Measurements from ENCODE around the gene PDZD7. TPM values are rescaled to one million over a fixed set of nuclear protein-coding genes. Genes with fewer than 3 reads are reported as not detected.

PDZD7 gene
- total and polyA plus RNA-seq, 10 donors, result 0.17 to 2.3 (median 1.1) TPM

GRCh38 chr10:101073631-101074030 is 42.7 kb upstream of the PDZD7 start:
- Histone ChIP-seq H3K27ac (peak overlapping the region in 3 of 8 donors; percentile 62 to 75 (median 75)), H3K9me3 (no peaks in the 10 kb centered on the region), H3K4me3 (no peak overlapping the region), H3K4me1 (peaks cover 7 to 37% (median 27%) of the 10 kb centered on the region in 6 donors), H3K36me3 (no peaks in the 10 kb centered on the region), H3K27me3 (replicated peaks in 1 of 7) (peaks cover 0 to 63% (median 4%) of the 10 kb centered on the region in 7 donors)
- 6 to 16% (median 15%) methylated on average over 13 of the region's 13 CpGs for WGBS, 5 donors
- TF ChIP-seq POLR2A (IDR thresholded peaks at IDR 0.05), result no peak
- no peak for TF ChIP-seq POLR2AphosphoS5 (IDR thresholded peaks at IDR 0.05)
- TF ChIP-seq CTCF (IDR thresholded peaks at IDR 0.05 in 8 of 11, conservative IDR thresholded peaks at IDR 0.05 in 3 of 11), result no peak
- intact Hi-C loops (cut with DNase I; ENCODE audit: low total_unique reads), result no loop called here
- DNase-seq, result no peak

- DNase-seq, result no peak
- H3K27me3 ChIP-seq (replicated peaks in 1 of 7), result peaks cover 0 to 56% (median 4%) of the 10 kb centered on the region in 7 donors
- H3K4me1 ChIP-seq, result peaks cover 7 to 39% (median 30%) of the 10 kb centered on the region in 6 donors
- intact Hi-C loops (cut with DNase I; ENCODE audit: low total_unique reads), result no loop called here
- H3K4me3 ChIP-seq, result no peak overlapping the region
- H3K9me3 ChIP-seq, result no peaks in the 10 kb centered on the region
- WGBS, 5 donors, result 63 to 71% (median 67%) methylated on average over 9 of the region's 9 CpGs
- H3K36me3 ChIP-seq, result no peaks in the 10 kb centered on the region
- H3K27ac ChIP-seq, result peak overlapping the region in 4 of 8 donors; percentile 62 to 77 (median 75)
- no peak for TF ChIP-seq CTCF (IDR thresholded peaks at IDR 0.05 in 8 of 11, conservative IDR thresholded peaks at IDR 0.05 in 3 of 11)
- TF ChIP-seq POLR2AphosphoS5 (IDR thresholded peaks at IDR 0.05), result no peak
- TF ChIP-seq POLR2A (IDR thresholded peaks at IDR 0.05), result no peak
These were observed 42.0 kb upstream of the PDZD7 start for GRCh38 chr10:101072923-101073322.

- Histone ChIP-seq H3K4me1 (peaks cover 7 to 49% (median 39%) of the 10 kb centered on the region in 6 donors), H3K9me3 (no peaks in the 10 kb centered on the region), H3K27me3 (replicated peaks in 1 of 7) (peaks cover 0 to 57% (median 11%) of the 10 kb centered on the region in 7 donors), H3K4me3 (no peak overlapping the region), H3K27ac (peak overlapping the region; percentile 7 to 77 (median 67)), H3K36me3 (no peaks in the 10 kb centered on the region)
- no peak for DNase-seq
- intact Hi-C loops (cut with DNase I; ENCODE audit: low total_unique reads), result no loop called here
- 64 to 75% (median 68%) methylated on average over 7 of the region's 7 CpGs for WGBS, 5 donors
- TF ChIP-seq CTCF (IDR thresholded peaks at IDR 0.05 in 8 of 11, conservative IDR thresholded peaks at IDR 0.05 in 3 of 11) (no peak), POLR2AphosphoS5 (IDR thresholded peaks at IDR 0.05) (peak in 2 of 3 donors; percentile 50 to 66)
These were observed 41.0 kb upstream of the PDZD7 start for GRCh38 chr10:101071885-101072433.

- no peak for TF ChIP-seq CTCF (IDR thresholded peaks at IDR 0.05 in 8 of 11, conservative IDR thresholded peaks at IDR 0.05 in 3 of 11)
- peak in 1 of 3 donors; percentile 61 for TF ChIP-seq POLR2AphosphoS5 (IDR thresholded peaks at IDR 0.05)
- no peak for TF ChIP-seq POLR2A (IDR thresholded peaks at IDR 0.05)
- DNase-seq, result no peak
- H3K36me3 ChIP-seq, result no peaks in the 10 kb centered on the region
- H3K4me3 ChIP-seq, result no peak overlapping the region
- H3K27ac ChIP-seq, result peak overlapping the region; percentile 7 to 77 (median 67)
- intact Hi-C loops (cut with DNase I; ENCODE audit: low total_unique reads), result no loop called here
- H3K27me3 ChIP-seq (replicated peaks in 1 of 7), result peaks cover 0 to 57% (median 13%) of the 10 kb centered on the region in 7 donors
- H3K9me3 ChIP-seq, result no peaks in the 10 kb centered on the region
- 20 to 36% (median 25%) methylated on average over 6 of the region's 6 CpGs for WGBS, 5 donors
- peaks cover 10 to 55% (median 45%) of the 10 kb centered on the region in 6 donors for H3K4me1 ChIP-seq
These were observed 40.4 kb upstream of the PDZD7 start for GRCh38 chr10:101071267-101071884.

All from spleen (tissue), 11 donors.